Panc1 (cell line): ENCODE measurements around the gene SHISA5. TPM values are rescaled to one million over a fixed set of nuclear protein-coding genes. Genes with fewer than 3 reads are reported as not detected.
"Not testable (repeated sequence)": the region's sequence is repeated elsewhere in the genome, so short reads cannot be mapped to it uniquely, and the experiment has no call there.

Experiments used
- ATAC-seq: fragments of 200-7000 bp; cut with Tn5 transposase; 2 replicates; pipeline ENCODE4 v1.9.1; 2020; ENCODE audit warnings: mild to moderate bottlenecking, moderate library complexity
- BruUV-seq: library from RNA; stranded (reverse); fragments of 400-500 nt; replicated peaks from 2 replicates; lab custom pipeline; 2021; lab: Mats Ljungman, UMichigan
- CTCF ChIA-PET: fragments of 300-600 bp; sonication (Branson Sonifier 250); formaldehyde crosslinking; loops from one replicate; lab custom pipeline; 2022; ENCODE audit warnings: antibody characterized with exemption; lab: Charles Lee
- POLR2A ChIA-PET: fragments of 300-600 bp; sonication (Branson Sonifier 250); formaldehyde crosslinking; loops from one replicate; lab custom pipeline; 2022; ENCODE audit warnings: antibody characterized with exemption; lab: Charles Lee
- DNase-seq: peaks from one replicate; pipeline ENCODE4 v3.0.0-alpha.2; 2010; ENCODE audit warnings: low read depth, low spot score
- H3K27ac ChIP-seq: 2 replicates; pipeline ENCODE4 v1.5.1; 2011; ENCODE audit warnings: mild to moderate bottlenecking, low read length, inconsistent platforms
- H3K27me3 ChIP-seq: fragments of 200-500 bp; sonication (Bioruptor generic); 2 replicates; pipeline ENCODE4 v1.6.0; 2014; ENCODE audit warnings: low read length, inconsistent platforms; ENCODE audit not compliant: control insufficient read depth, insufficient read depth
- H3K36me3 ChIP-seq: fragments of 200-500 bp; sonication (Bioruptor generic); 2 replicates; pipeline ENCODE4 v1.5.1; 2014; ENCODE audit warnings: inconsistent platforms, mild to moderate bottlenecking, low read length, moderate library complexity; ENCODE audit not compliant: control insufficient read depth, insufficient read depth
- H3K4me1 ChIP-seq: 2 replicates; pipeline ENCODE4 v1.5.1; 2011; ENCODE audit warnings: inconsistent platforms, mild to moderate bottlenecking, low read length, moderate library complexity; ENCODE audit not compliant: control insufficient read depth, insufficient read depth
- H3K4me3 ChIP-seq, 2 experiments: 2 replicates each; pipeline ENCODE4 v1.5.1; 2011 to 2012; ENCODE audit warnings: low read depth in 2 of 2, low read length in 2 of 2, mild to moderate bottlenecking in 2 of 2, inconsistent platforms in 1 of 2, moderate library complexity in 1 of 2
- H3K9me3 ChIP-seq: fragments of 200-500 bp; sonication (Bioruptor generic); 2 replicates; pipeline ENCODE4 v1.5.1; 2014; ENCODE audit warnings: low read depth, mild to moderate bottlenecking, inconsistent platforms, low read length, moderate library complexity; ENCODE audit not compliant: control insufficient read depth, insufficient read depth
- CTCF ChIP-seq: fragments of 450-650 bp; IDR thresholded peaks from 2 replicates; pipeline ENCODE4 v1.5.1; 2017; ENCODE audit warnings: mild to moderate bottlenecking
- POLR2AphosphoS5 ChIP-seq: IDR thresholded peaks from 2 replicates; pipeline ENCODE4 v1.6.1; 2012; ENCODE audit warnings: mild to moderate bottlenecking, low read depth, low read length, moderate library complexity
- REST ChIP-seq, 2 experiments: IDR thresholded peaks; 2 replicates each; pipeline ENCODE4 v1.6.1; 2011 to 2012; ENCODE audit warnings: low read depth in 2 of 2, control low read depth in 1 of 2, low read length in 1 of 2, mild to moderate bottlenecking in 1 of 2, moderate library complexity in 1 of 2; ENCODE audit not compliant: insufficient read depth in 1 of 2
- SIN3A ChIP-seq: IDR thresholded peaks from 2 replicates; pipeline ENCODE4 v1.6.1; 2012; ENCODE audit warnings: low read depth, mild to moderate bottlenecking, low read length, moderate library complexity, borderline replicate concordance; ENCODE audit not compliant: insufficient read depth
- TCF7L2 ChIP-seq: IDR thresholded peaks from 2 replicates; pipeline ENCODE4 v1.6.1; 2011; ENCODE audit warnings: mild to moderate bottlenecking, low read depth, low read length, inconsistent platforms
- in situ Hi-C: cut with HindIII; loops from 2 replicates; pipeline ENCODE4 v1.10.0; 2016; ENCODE audit warnings: low sequenced_read_pairs, low pct_unique_long_range_greater_than_20kb
- intact Hi-C: fragments of 100-400 bp; cut with micrococcal nuclease; formaldehyde crosslinking; loops from one replicate; pipeline ENCODE4 v1.10.0; 2022; ENCODE audit not compliant: unreplicated experiment
- total RNA-seq: library from RNA; stranded (reverse); gene quantifications from one replicate; pipeline ENCODE4 v1.2.1, GENCODE V29; 2021; ENCODE audit not compliant: unreplicated experiment

The SHISA5 gene
- total RNA-seq, 1 experiment from 2014 or later = 122 TPM

- CTCF ChIA-PET = no interaction called here
- ATAC-seq = no peak
- in situ Hi-C loops = no loop called here
Measured at GRCh38 chr3:48552111-48552951, 48.4 kb upstream of the SHISA5 start.

DNA sequence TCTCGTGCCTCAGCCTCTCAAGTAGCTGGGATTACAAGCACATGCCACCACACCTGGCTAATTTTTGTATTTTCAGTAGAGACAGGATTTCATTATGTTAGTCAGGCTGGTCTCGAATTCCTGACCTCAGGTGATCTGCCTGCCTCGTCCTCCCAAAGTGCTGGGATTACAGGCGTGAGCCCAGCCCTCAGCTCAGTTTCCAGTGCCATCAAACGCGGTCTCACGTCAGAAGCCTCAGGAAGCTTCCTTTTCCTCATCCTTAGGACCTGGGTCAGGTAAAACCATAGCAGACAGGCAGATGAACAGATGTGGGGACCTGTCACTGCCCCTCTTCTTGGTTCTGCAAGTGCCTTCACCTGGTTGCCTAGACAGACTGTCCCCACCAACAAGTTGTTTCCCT lies 47.7 kb upstream of the SHISA5 start:
- BruUV-seq, H3K36me3 ChIP-seq, H3K4me1 ChIP-seq, H3K4me3 ChIP-seq, H3K27me3 ChIP-seq, ATAC-seq, in situ Hi-C loops, POLR2A ChIA-PET, H3K27ac ChIP-seq, H3K9me3 ChIP-seq, CTCF ChIA-PET, DNase-seq, intact Hi-C loops: not testable (repeated sequence)

More at GRCh38 chr3:48552111-48552951, 48.4 kb upstream of the SHISA5 start:
- no peak overlapping the region for H3K27ac ChIP-seq
- POLR2A ChIA-PET = no interaction called here
- TF ChIP-seq POLR2AphosphoS5 = no peak
- no peak for TF ChIP-seq TCF7L2
- TF ChIP-seq SIN3A = no peak
- no peak for TF ChIP-seq CTCF
- TF ChIP-seq REST (IDR thresholded peaks at IDR 0.05; ENCODE audit: insufficient read depth in 1 of 2, low read depth in 2 of 2, low read length in 1 of 2) = no peak
- intact Hi-C loops = no loop called here
- BruUV-seq = no TSS peak
- no peaks in the 10 kb centered on the region for H3K4me1 ChIP-seq
- no peaks in the 10 kb centered on the region for H3K9me3 ChIP-seq
- H3K4me3 ChIP-seq = no peak overlapping the region
- no peak for DNase-seq
- no peaks in the 10 kb centered on the region for H3K36me3 ChIP-seq
- no peaks in the 10 kb centered on the region for H3K27me3 ChIP-seq
